NCI-H446 treated with DMSO at 0.1 percent for 48 hours (cell line): Measurements from ENCODE around the gene DENND4C.
"Not testable (repeated sequence)": the region's sequence is repeated elsewhere in the genome, so short reads cannot be mapped to it uniquely, and the experiment has no call there.

Experiments used
- DNase-seq: peaks from one replicate; lab custom pipeline; 2025; lab: John Stamatoyannopoulos, UW

DENND4C gene

DNA sequence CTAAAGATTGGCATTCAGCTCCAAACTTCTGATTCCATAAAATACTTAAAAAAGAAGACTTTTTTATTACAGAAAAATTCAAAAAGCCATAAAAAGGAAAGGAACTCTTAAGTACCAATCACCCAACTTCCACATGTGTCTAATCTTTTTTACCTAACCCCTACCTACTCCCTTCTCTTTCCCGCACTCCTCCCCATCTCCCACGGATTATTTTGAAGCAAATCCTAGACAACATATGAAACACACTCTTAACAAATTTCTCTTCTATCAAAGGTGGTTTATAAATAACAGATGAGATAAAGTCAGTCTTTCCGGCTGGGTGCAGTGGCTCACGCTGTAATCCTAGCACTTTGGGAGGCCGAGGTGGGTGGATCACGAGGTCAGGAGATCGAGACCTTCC, 5.9 kb upstream of the DENND4C start:
- no peak for DNase-seq

GRCh38 chr9:19229595-19230354, 718 bp upstream of the DENND4C start:
- DNase-seq, result peak; percentile 55

- DNase-seq, result no peak
These were observed 822 bp downstream of the DENND4C start for GRCh38 chr9:19231126-19231903.

DNA sequence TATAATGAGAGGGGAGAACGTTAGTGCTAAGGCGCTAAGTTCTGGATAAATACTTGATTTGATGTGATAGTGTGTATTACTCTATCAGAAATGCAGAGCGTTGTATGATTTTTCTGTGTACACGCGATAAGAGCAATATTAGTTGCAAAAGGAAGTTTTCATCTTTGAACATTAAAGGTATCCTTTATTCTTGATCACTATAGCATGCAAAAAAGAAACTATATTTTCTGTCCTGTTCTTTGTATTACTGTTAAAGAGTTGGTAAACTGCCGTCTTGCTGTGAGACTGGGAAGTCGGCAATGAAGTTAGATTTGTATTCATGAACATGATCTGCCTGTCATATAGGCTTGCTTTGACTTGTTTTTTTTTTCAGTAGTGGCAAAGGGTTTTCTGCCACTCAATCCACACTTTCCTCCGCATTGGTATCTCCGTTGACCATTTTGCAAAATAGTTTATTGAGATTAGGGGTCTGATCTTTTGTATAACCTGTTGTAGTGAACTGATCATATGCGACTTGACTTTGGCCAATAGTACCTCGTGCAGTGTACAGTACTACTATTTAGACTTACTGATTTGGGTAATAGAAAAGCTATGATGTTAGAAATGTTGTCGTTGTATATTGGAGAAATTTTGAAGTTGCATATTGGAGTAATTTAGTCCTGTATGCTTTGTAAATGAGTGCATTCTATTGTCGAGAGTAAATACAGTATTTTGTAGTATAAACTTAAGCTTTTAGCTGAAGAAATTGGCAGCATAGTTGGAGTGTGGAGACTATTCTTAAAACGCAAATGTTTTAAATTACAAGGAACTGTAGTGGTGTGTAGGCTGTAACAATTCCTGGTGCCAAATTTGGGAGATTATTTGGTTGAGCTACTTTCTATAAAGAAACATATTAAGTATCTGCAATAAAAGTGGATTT, 1.7 kb downstream of the DENND4C start:
- no peak for DNase-seq

- peak; percentile 50 for DNase-seq
These were observed 2.3 kb downstream of the DENND4C start for GRCh38 chr9:19232823-19233194.

GRCh38 chr9:19233344-19233743, 2.9 kb downstream of the DENND4C start:
- DNase-seq, result no peak

GRCh38 chr9:19239955-19240354, 9.5 kb downstream of the DENND4C start:
- no peak for DNase-seq

- no peak for DNase-seq
These were observed 11.2 kb downstream of the DENND4C start for GRCh38 chr9:19241728-19242127.

- no peak for DNase-seq
These were observed 13.0 kb downstream of the DENND4C start for GRCh38 chr9:19243366-19244033.

DNA sequence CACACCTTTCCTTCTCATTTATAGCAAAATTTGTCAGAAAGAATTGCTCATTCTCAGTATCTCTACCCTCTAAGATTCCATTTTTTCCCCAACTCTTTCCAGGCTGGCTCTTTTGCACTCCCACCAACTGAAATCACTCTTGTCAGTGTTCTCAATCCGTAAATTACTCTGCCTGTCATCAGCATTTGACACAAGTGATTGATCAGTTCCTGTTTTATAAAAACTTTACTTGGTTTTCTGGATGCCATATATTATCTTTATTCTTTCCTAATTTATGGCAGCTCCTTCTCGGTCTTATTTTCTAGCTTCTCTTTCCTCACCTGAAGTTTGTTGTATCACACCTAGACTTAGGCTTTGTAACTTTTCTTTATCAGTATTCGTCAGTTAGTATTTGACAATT, 16.4 kb downstream of the DENND4C start:
- no peak for DNase-seq

GRCh38 chr9:19247420-19247819, 16.9 kb downstream of the DENND4C start:
- DNase-seq, result no peak

GRCh38 chr9:19250346-19250745, 19.9 kb downstream of the DENND4C start:
- not testable (repeated sequence) for DNase-seq

- not testable (repeated sequence) for DNase-seq
These were observed 20.7 kb downstream of the DENND4C start for GRCh38 chr9:19251203-19251602.

DNA sequence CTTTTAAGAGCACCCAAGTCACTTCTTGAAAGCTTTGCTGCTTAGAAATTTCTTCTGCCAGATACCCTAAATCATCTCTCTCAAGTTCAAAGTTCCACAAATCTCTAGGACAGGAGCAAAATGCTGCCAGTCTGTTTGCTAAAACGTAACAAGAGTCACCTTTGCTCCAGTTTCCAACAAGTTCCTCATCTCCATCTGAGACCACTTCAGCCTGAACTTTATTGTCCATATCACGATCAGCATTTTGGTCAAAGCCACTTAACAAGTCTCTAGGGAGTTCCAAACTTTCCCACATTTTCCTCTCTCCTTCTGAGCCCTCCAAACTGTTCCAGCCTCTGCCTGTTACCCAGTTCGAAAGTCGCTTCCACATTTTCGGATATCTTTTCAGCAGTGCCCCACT, 21.1 kb downstream of the DENND4C start:
- DNase-seq, result not testable (repeated sequence)

DNA sequence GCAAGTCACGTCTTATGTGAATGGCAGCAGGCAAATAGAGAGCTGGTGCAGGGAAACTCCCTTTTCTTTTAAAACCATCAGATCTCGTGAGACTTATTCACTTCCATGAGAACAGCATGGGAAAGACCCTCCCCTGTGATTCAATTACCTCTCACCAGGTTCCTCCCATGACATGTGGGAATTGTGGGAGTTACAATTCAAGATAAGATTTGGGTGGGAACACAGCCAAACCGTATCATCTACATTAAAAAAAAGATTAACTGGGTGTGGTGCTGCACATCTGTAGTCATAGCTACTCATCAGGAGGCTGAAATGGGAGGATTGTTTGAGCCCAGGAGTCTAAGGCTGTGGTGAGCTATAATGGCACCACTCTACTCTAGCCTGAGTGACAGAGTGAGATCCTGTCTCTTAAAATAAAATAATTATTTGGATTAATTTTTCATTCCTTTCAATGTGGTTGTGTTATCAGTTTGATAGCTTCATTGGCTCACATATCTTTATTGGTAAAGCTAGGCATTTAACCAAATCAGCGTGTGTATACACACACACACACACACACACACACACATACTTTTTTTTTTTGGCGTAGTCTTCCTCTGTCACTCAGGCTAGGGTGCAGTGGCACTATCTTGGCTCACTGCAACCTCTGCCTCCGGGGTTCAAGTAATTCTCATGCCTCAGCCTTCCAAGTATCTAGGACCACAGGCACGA, 21.8 kb downstream of the DENND4C start:
- DNase-seq, result no peak

GRCh38 chr9:19252885-19253219, 22.4 kb downstream of the DENND4C start:
- DNase-seq, result no peak

DNA sequence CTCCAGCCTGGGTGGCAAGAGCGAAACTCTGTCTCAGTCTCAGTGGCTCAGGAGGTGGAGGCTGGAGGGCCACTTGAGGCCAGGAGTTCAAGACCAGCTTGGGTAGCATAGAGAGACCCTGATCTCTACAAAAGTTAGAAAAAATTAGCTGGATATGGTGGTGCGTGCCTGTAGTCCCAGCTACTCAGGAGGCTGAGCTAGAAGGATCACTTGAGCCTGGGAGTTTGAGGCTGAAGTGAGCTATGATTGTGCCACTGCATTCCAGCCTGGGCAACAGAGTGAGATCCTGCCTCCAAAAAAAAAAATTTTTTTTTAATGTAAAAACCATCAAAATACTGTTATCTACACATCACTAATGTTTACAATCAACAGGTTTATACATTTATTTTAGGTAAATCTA, 24.6 kb downstream of the DENND4C start:
- DNase-seq, result no peak

DNA sequence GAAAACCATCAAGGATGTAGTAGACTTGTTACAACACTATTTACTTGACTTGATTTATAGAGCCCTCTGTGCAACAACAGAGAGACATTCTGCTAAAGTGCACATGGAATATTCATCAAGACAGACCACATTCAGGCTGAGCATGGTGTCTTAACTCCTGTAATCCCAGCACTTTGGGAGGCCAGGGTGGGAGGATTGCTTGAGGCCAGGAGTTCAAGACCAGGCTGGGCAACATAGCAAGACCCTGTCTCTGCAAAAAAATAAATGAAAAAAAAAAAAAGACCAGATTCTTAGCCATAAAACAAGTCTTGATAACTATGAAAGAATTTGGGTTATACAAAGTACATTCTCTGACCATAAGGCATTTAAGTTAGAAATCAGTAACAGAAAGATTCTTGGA, 25.3 kb downstream of the DENND4C start:
- no peak for DNase-seq

GRCh38 chr9:19259665-19260255, 29.3 kb downstream of the DENND4C start:
- DNase-seq, result not testable (repeated sequence)

- not testable (repeated sequence) for DNase-seq
These were observed 35.1 kb downstream of the DENND4C start for GRCh38 chr9:19265602-19266001.
